ENCODE data around the gene SPATA12. TPM values are rescaled to one million over a fixed set of nuclear protein-coding genes. Genes with fewer than 3 reads are reported as not detected.

Gene SPATA12
- total RNA-seq, result not detected

DNA sequence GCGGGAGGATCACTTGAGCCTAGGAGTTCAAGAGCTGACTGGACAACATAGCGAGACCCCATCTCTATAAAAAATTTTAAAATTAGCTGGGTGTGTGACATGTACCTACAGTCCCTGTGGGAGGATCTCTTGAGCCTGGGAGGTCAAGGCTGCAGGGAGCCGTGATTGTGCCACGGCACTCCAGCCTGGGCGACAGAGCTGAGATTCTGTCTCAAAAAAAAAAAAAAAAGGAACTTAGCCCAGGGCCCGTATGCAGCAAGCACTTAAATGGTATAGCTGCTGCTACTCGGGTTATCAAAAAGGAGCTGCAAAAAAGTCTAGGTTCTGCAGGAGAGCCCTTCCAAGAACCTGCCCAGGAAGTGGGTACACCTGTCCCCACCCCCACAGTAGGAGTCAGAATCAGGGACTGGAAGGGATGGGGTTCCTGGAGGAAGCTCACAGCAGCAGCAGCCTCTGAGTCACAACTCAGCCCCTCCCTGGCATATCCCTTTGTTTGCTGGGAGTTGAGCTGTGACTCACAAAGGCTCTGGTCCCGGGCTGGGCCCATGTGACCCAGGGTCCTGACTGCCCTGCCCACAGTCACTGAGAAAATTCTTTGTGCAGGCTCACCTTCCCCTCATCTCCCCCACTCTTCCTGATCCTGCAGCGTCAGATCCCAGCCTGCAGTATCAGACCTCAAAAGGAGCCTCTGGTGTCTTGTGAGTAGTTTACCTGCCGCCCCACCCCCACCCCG, at the start of gene SPATA12:
Gene SPATA12 (plus strand): TSS at position 576 of the 733 bp plus-strand sequence. CDS start 13,031 bp downstream, outside the sequence.
- Histone ChIP-seq H3K27me3 (no peaks in the 10 kb centered on the region), H3K4me1 (peaks cover 0 to 4% (median 0%) of the 10 kb centered on the region in 4 donors), H3K27ac (peak within 1 kb of the TSS in 1 of 4 donors; percentile 49), H3K9me3 (no peaks in the 10 kb centered on the region), H3K36me3 (no peaks in the 10 kb centered on the region), H3K4me3 (no peak within 1 kb of the TSS)
- peak in 1 of 2 donors; percentile 25 for TF ChIP-seq EP300 (IDR thresholded peaks at IDR 0.05)
- TF ChIP-seq CTCF (IDR thresholded peaks at IDR 0.05), result no peak
- no peak for TF ChIP-seq POLR2A (IDR thresholded peaks at IDR 0.05)
- whole genome bisulfite sequencing, 2 donors, result 43 to 60% methylated on average over 11 of the region's 11 CpGs
- peak; percentile 17 to 49 for DNase-seq (ENCODE audit: low spot score in 2 of 2)

GRCh38 chr3:57011022-57011421, 49.4 kb upstream of the SPATA12 start:
- WGBS, 2 donors, result 67 to 68% methylated on average over 13 of the region's 13 CpGs
- peaks cover 0 to 40% (median 20%) of the 10 kb centered on the region in 4 donors for H3K4me1 ChIP-seq

DNA sequence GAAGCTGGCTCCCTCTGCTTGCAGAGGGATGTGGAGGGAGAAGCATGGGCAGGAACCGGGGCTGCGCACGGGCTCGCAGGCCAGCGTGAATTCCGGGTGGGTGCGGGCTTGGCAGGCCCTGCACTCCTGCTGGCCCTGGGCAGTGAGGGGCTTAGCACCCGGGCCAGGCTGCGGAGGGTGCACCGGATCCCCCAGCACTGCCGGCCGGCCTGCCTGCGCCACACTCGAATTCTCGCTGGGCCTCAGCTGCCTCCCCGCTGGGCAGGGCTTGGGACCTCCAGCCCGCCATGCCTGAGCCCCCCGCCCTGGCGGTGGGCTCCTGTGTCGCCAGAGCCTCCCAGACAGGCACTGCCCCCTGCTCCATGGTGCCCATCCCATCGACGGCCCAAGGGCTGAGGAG, 47.6 kb upstream of the SPATA12 start:
- no peak overlapping the region for H3K27ac ChIP-seq
- H3K9me3 ChIP-seq, result no peaks in the 10 kb centered on the region
- peaks cover 0 to 33% (median 17%) of the 10 kb centered on the region in 4 donors for H3K4me1 ChIP-seq
- H3K27me3 ChIP-seq, result no peaks in the 10 kb centered on the region
- no peaks in the 10 kb centered on the region for H3K36me3 ChIP-seq
- H3K4me3 ChIP-seq, result no peak overlapping the region
- no peak for DNase-seq (ENCODE audit: low spot score in 2 of 2)
- 90 to 98% methylated on average over 4 to 18 of the region's 22 CpGs for WGBS, 2 donors
- TF ChIP-seq CTCF (IDR thresholded peaks at IDR 0.05), result no peak
- no peak for TF ChIP-seq EP300 (IDR thresholded peaks at IDR 0.05)
- no peak for TF ChIP-seq POLR2A (IDR thresholded peaks at IDR 0.05)

More at GRCh38 chr3:57011022-57011421, 49.4 kb upstream of the SPATA12 start:
- H3K9me3 ChIP-seq, result no peaks in the 10 kb centered on the region
- H3K27ac ChIP-seq, result peak overlapping the region in 1 of 4 donors; percentile 10
- DNase-seq (ENCODE audit: low spot score in 2 of 2), result no peak
- TF ChIP-seq POLR2A (IDR thresholded peaks at IDR 0.05) (no peak), EP300 (IDR thresholded peaks at IDR 0.05) (peak in 1 of 2 donors; percentile 26)
- no peaks in the 10 kb centered on the region for H3K36me3 ChIP-seq
- no peak overlapping the region for H3K4me3 ChIP-seq
- no peaks in the 10 kb centered on the region for H3K27me3 ChIP-seq

DNA sequence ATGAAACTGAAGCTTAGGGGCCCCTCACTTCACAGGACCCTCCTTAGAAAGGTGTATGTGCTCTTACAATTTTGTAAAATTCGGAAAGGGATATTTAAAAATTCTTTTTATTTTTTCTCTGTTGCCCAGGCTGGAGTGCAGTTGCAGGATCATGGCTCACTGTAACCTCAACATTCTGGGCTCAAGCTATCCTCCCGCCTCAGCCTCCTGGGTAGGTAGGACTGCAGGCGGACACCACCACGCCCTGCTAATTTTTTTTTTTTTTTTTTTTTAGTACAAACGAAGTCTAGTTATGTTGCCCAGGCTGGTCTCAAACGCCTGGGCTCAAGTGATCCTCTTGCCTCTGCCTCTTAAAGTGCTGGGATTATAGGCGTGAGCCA, 45.1 kb upstream of the SPATA12 start:
- no peak for DNase-seq (ENCODE audit: low spot score in 2 of 2)
- Histone ChIP-seq H3K4me1 (peaks cover 0 to 17% (median 6%) of the 10 kb centered on the region in 4 donors), H3K9me3 (no peaks in the 10 kb centered on the region), H3K27me3 (no peaks in the 10 kb centered on the region), H3K27ac (no peak overlapping the region), H3K36me3 (no peaks in the 10 kb centered on the region), H3K4me3 (no peak overlapping the region)
- TF ChIP-seq CTCF (IDR thresholded peaks at IDR 0.05), result no peak
- TF ChIP-seq POLR2A (IDR thresholded peaks at IDR 0.05), result no peak
- TF ChIP-seq EP300 (IDR thresholded peaks at IDR 0.05), result no peak
- 93 to 94% methylated on average over 7 of the region's 7 CpGs for WGBS, 2 donors

GRCh38 chr3:57015912-57016311, 44.6 kb upstream of the SPATA12 start:
- TF ChIP-seq POLR2A (IDR thresholded peaks at IDR 0.05) (no peak), CTCF (IDR thresholded peaks at IDR 0.05) (no peak), EP300 (IDR thresholded peaks at IDR 0.05) (no peak)
- Histone ChIP-seq H3K9me3 (no peaks in the 10 kb centered on the region), H3K36me3 (no peaks in the 10 kb centered on the region), H3K27ac (no peak overlapping the region), H3K4me3 (no peak overlapping the region), H3K4me1 (peaks cover 0 to 15% (median 6%) of the 10 kb centered on the region in 4 donors), H3K27me3 (no peaks in the 10 kb centered on the region)
- DNase-seq (ENCODE audit: low spot score in 2 of 2), result no peak
- WGBS, 2 donors, result 96 to 98% methylated on average over 6 of the region's 6 CpGs

Data from tibial nerve (tissue), 4 donors.